Measurements from ENCODE around the gene GALNT6. TPM values are rescaled to one million over a fixed set of nuclear protein-coding genes. Genes with fewer than 3 reads are reported as not detected.

Gene GALNT6
- total RNA-seq, 1 experiment from 2014 or later: 190 TPM

DNA sequence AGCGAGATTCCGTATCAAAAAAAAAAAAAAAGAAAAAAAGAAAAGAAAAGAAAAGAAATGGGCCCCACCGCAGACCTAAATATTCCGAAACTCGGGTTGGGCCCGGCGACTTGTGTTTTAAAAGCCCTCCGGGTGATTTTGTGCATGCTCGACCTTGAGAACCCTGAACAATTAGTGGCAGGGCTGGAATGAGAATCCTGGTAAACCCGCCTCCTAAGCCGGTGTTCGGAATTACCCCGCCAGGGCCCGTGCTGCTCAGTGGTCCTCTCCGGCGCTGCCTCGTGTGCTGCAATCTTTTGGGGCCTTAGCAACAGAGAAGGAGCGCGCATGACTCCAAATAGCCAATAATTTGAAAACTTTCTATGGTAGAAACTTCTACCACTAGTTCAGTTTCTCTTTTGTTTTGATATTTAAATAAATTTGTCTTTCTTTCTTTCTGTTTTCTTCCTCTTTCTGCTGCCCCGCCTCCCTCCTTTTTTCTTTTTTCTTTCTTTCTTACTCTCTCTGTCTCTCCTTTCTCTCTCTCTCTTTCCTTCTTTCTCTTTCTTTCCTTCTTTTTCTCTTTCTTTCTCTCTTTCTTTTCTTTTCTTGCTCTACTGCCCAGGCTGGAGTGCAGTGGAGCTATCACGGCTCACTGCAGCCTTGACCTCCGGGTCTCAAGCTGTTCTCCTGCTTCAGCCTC is 1.5 kb upstream of the GALNT6 start:
- TF ChIP-seq, protein P1, sequence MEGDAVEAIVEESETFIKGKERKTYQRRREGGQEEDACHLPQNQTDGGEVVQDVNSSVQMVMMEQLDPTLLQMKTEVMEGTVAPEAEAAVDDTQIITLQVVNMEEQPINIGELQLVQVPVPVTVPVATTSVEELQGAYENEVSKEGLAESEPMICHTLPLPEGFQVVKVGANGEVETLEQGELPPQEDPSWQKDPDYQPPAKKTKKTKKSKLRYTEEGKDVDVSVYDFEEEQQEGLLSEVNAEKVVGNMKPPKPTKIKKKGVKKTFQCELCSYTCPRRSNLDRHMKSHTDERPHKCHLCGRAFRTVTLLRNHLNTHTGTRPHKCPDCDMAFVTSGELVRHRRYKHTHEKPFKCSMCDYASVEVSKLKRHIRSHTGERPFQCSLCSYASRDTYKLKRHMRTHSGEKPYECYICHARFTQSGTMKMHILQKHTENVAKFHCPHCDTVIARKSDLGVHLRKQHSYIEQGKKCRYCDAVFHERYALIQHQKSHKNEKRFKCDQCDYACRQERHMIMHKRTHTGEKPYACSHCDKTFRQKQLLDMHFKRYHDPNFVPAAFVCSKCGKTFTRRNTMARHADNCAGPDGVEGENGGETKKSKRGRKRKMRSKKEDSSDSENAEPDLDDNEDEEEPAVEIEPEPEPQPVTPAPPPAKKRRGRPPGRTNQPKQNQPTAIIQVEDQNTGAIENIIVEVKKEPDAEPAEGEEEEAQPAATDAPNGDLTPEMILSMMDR (IDR thresholded peaks at IDR 0.05; ENCODE audit: insufficient read depth in 1 of 2, low read depth in 1 of 2, low read length in 1 of 2, severe bottlenecking in 1 of 2, unreplicated experiment in 1 of 2): peak in 1 of 2 experiments; percentile 16
- no peaks in the 10 kb centered on the region for H3K27me3 ChIP-seq (replicated peaks; ENCODE audit: control insufficient read depth, insufficient read depth, low read length)
- Mint-ChIP-seq H3K27me3 (ENCODE audit: insufficient read depth, unreplicated experiment) (no peaks in the 10 kb centered on the region), H3K27ac (ENCODE audit: unreplicated experiment) (peak overlapping the region; percentile 99), H3K36me3 (ENCODE audit: insufficient read depth, unreplicated experiment) (peaks cover 42% of the 10 kb centered on the region), H3K4me1 (ENCODE audit: low read depth, unreplicated experiment) (peaks cover 54% of the 10 kb centered on the region), H3K9me3 (ENCODE audit: unreplicated experiment) (no peaks in the 10 kb centered on the region), H3K4me3 (ENCODE audit: unreplicated experiment) (peak overlapping the region; percentile 83)
- intact Hi-C loops (cut with micrococcal nuclease; ENCODE audit: unreplicated experiment): no loop called here
- DNase-seq: peak; percentile 80 to 87
- no peaks in the 10 kb centered on the region for H3K9me3 ChIP-seq
- H3K4me1 ChIP-seq: peaks cover 64% of the 10 kb centered on the region
- CTCF ChIA-PET: interaction anchor here (0.6 to 2.0 kb wide), 5 partner anchors 26 to 1874 kb away, joined by 3 to 6 read pairs (median 5); partner anchors contain the start of gene SLC4A8
- POLR2A ChIA-PET: interaction anchor here (0.5 to 1.5 kb wide), 8 partner anchors 7 to 1282 kb away, joined by 3 to 19 read pairs (median 4); no protein-coding TSS in a partner anchor
- peak overlapping the region; percentile 87 for H3K4me3 ChIP-seq (ENCODE audit: low read depth, low read length)
- TSS peak; percentile 63 for BruUV-seq (replicated peaks)
- H3K36me3 ChIP-seq (ENCODE audit: control insufficient read depth, insufficient read depth, low read length): no peaks in the 10 kb centered on the region

DNA sequence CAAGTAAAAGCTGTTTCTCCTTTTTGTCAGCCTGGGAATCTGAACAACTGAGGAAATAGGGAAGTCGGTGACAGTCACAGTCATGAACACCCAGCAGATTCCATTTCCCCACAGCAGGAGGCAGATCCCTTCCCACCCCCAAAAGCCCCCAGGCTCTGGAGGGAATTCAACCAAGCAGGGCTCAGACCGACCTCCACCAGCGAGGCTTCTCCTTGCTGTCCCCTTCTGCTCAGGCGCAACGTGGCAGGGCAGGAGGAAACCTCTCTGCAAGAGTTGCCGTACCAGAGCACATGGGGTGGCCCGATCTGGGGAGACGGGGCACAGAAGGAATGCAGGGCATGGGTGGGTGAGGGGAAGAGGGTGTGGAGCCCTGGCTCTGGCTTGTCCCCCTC is 319 bp downstream of the GALNT6 start:
- ChIA-PET POLR2A (interaction anchor here (0.5 to 1.5 kb wide), 6 partner anchors 9 to 805 kb away, joined by 3 to 19 read pairs (median 4); no protein-coding TSS in a partner anchor), CTCF (interaction anchor here (0.8 to 2.0 kb wide), 5 partner anchors 19 to 433 kb away, joined by 3 to 6 read pairs (median 4); partner anchors contain the start of gene SLC4A8)
- no peaks in the 10 kb centered on the region for H3K27me3 ChIP-seq (replicated peaks; ENCODE audit: control insufficient read depth, insufficient read depth, low read length)
- H3K27me3 Mint-ChIP-seq (ENCODE audit: insufficient read depth, unreplicated experiment): no peaks in the 10 kb centered on the region
- no peaks in the 10 kb centered on the region for H3K9me3 Mint-ChIP-seq (ENCODE audit: unreplicated experiment)
- peaks cover 51% of the 10 kb centered on the region for H3K4me1 ChIP-seq
- DNase-seq: peak; percentile 72 to 75
- peak overlapping the region; percentile 83 for H3K4me3 Mint-ChIP-seq (ENCODE audit: unreplicated experiment)
- no TSS peak for BruUV-seq (replicated peaks)
- H3K4me3 ChIP-seq (ENCODE audit: low read depth, low read length): peak overlapping the region; percentile 87
- intact Hi-C loops (cut with micrococcal nuclease; ENCODE audit: unreplicated experiment): loop anchor here (1.0 kb wide), 1 partner anchor 9 kb away; no protein-coding TSS in a partner anchor
- H3K27ac Mint-ChIP-seq (ENCODE audit: unreplicated experiment): peak overlapping the region; percentile 99
- H3K36me3 Mint-ChIP-seq (ENCODE audit: insufficient read depth, unreplicated experiment): peaks cover 56% of the 10 kb centered on the region
- TF ChIP-seq, protein P1 (IDR thresholded peaks at IDR 0.05; ENCODE audit: insufficient read depth in 1 of 2, low read depth in 1 of 2, low read length in 1 of 2, severe bottlenecking in 1 of 2, unreplicated experiment in 1 of 2): no peak
- H3K36me3 ChIP-seq (ENCODE audit: control insufficient read depth, insufficient read depth, low read length): no peaks in the 10 kb centered on the region
- H3K4me1 Mint-ChIP-seq (ENCODE audit: low read depth, unreplicated experiment): peaks cover 54% of the 10 kb centered on the region
- no peaks in the 10 kb centered on the region for H3K9me3 ChIP-seq

- TSS peak; percentile 52 for BruUV-seq (replicated peaks)
- Histone ChIP-seq H3K36me3 (ENCODE audit: control insufficient read depth, insufficient read depth, low read length) (no peaks in the 10 kb centered on the region), H3K9me3 (no peaks in the 10 kb centered on the region), H3K27me3 (replicated peaks; ENCODE audit: control insufficient read depth, insufficient read depth, low read length) (no peaks in the 10 kb centered on the region), H3K4me3 (ENCODE audit: low read depth, low read length) (peak overlapping the region; percentile 87), H3K4me1 (peaks cover 47% of the 10 kb centered on the region)
- Mint-ChIP-seq H3K9me3 (ENCODE audit: unreplicated experiment) (no peaks in the 10 kb centered on the region), H3K4me3 (ENCODE audit: unreplicated experiment) (peak overlapping the region; percentile 83), H3K36me3 (ENCODE audit: insufficient read depth, unreplicated experiment) (peaks cover 59% of the 10 kb centered on the region), H3K4me1 (ENCODE audit: low read depth, unreplicated experiment) (peaks cover 54% of the 10 kb centered on the region), H3K27ac (ENCODE audit: unreplicated experiment) (peak overlapping the region; percentile 99), H3K27me3 (ENCODE audit: insufficient read depth, unreplicated experiment) (no peaks in the 10 kb centered on the region)
- no peak for DNase-seq
- ChIA-PET POLR2A (no interaction called here), CTCF (interaction anchor here (0.6 to 2.0 kb wide), 7 partner anchors 18 to 433 kb away, joined by 3 to 6 read pairs (median 4); partner anchors contain the start of gene SLC4A8)
- TF ChIP-seq, protein P1 (IDR thresholded peaks at IDR 0.05; ENCODE audit: insufficient read depth in 1 of 2, low read depth in 1 of 2, low read length in 1 of 2, severe bottlenecking in 1 of 2, unreplicated experiment in 1 of 2): no peak
- intact Hi-C loops (cut with micrococcal nuclease; ENCODE audit: unreplicated experiment): no loop called here
These were observed 749 bp downstream of the GALNT6 start for GRCh38 chr12:51390457-51390856.
